CD14-positive monocyte (primary cell): ENCODE results near the gene CTBP2. TPM values are rescaled to one million over a fixed set of nuclear protein-coding genes. Genes with fewer than 3 reads are reported as not detected.

Source experiments
- DNase-seq, 3 donors: peaks; one replicate each; pipeline ENCODE4 v3.0.0-alpha.2; 2011 to 2022
- H2AFZ ChIP-seq: 2 replicates; pipeline ENCODE4 v1.6.0; 2012; ENCODE audit warnings: mild to moderate bottlenecking, low read depth, low read length, inconsistent platforms; ENCODE audit not compliant: insufficient read depth, poor library complexity, severe bottlenecking
- H3K27ac ChIP-seq, 2 donors: 1 replicate in 1 of 2; 2 replicates in 1 of 2; pipeline ENCODE4 v1.5.1; 2012 to 2013; ENCODE audit warnings: low read length in 2 of 2, control low read depth in 1 of 2, inconsistent platforms in 1 of 2, low read depth in 1 of 2, mild to moderate bottlenecking in 1 of 2
- H3K27me3 ChIP-seq, 2 donors: one replicate each; pipeline versions ENCODE4 v1.6.0 to v1.6.1; 2011 to 2013; ENCODE audit warnings: low read length in 2 of 2; ENCODE audit not compliant: control insufficient read depth in 2 of 2, insufficient read depth in 2 of 2
- H3K36me3 ChIP-seq, 2 donors: replicated peaks in 1 of 2; 1 replicate in 1 of 2; 2 replicates in 1 of 2; pipeline versions ENCODE4 v1.5.1 to v1.6.1; 2012 to 2013; ENCODE audit warnings: low read length in 2 of 2, control low read depth in 1 of 2, inconsistent platforms in 1 of 2, mild to moderate bottlenecking in 1 of 2; ENCODE audit not compliant: insufficient read depth in 2 of 2, control insufficient read depth in 1 of 2
- H3K4me1 ChIP-seq, 2 donors: 1 replicate in 1 of 2; 2 replicates in 1 of 2; pipeline versions ENCODE4 v1.5.1 to v1.6.1; 2012 to 2013; ENCODE audit warnings: low read length in 2 of 2, control low read depth in 1 of 2, inconsistent platforms in 1 of 2, mild to moderate bottlenecking in 1 of 2, moderate library complexity in 1 of 2; ENCODE audit not compliant: insufficient read depth in 2 of 2, control insufficient read depth in 1 of 2
- H3K4me2 ChIP-seq: replicated peaks from 2 replicates; pipeline ENCODE3; 2012; ENCODE audit warnings: low read length, moderate library complexity, mild to moderate bottlenecking; ENCODE audit not compliant: poor library complexity, severe bottlenecking; ENCODE audit errors: extremely low read depth
- H3K4me3 ChIP-seq, 3 experiments: fragments of 200-600 bp in 1 of 3; sonication (generic) in 1 of 3; replicated peaks in 1 of 3; 1 replicate in 2 of 3; 2 replicates in 1 of 3; pipeline ENCODE4 v1.5.1; 2011 to 2013; ENCODE audit warnings: low read length in 3 of 3, mild to moderate bottlenecking in 3 of 3, control low read depth in 2 of 3, low read depth in 2 of 3, inconsistent platforms in 1 of 3, moderate library complexity in 1 of 3
- H3K79me2 ChIP-seq: 2 replicates; pipeline ENCODE4 v1.6.0; 2012; ENCODE audit warnings: mild to moderate bottlenecking, control low read depth, inconsistent platforms, low read length, moderate library complexity; ENCODE audit not compliant: insufficient read depth
- H3K9ac ChIP-seq: 2 replicates; pipeline ENCODE4 v1.6.0; 2017; ENCODE audit warnings: low read length, mild to moderate bottlenecking; ENCODE audit not compliant: insufficient read depth, poor library complexity, severe bottlenecking
- H3K9me3 ChIP-seq, 2 donors: replicated peaks in 1 of 2; 1 replicate in 1 of 2; 2 replicates in 1 of 2; pipeline versions ENCODE4 v1.5.1 to v1.6.1; 2012 to 2013; ENCODE audit warnings: low read length in 2 of 2, control low read depth in 1 of 2; ENCODE audit not compliant: control insufficient read depth in 1 of 2, insufficient read depth in 1 of 2
- H4K20me1 ChIP-seq: 2 replicates; pipeline ENCODE4 v1.6.0; 2012; ENCODE audit warnings: mild to moderate bottlenecking, low read length, control low read depth, moderate library complexity; ENCODE audit not compliant: insufficient read depth
- H3K27ac Mint-ChIP-seq, 7 donors: one replicate each; pipeline ENCODE4 v1.8.0; 2020; ENCODE audit warnings: mild to moderate bottlenecking in 7 of 7, mixed read lengths in 7 of 7, moderate library complexity in 6 of 7, inconsistent platforms in 2 of 7
- H3K27me3 Mint-ChIP-seq, 3 donors: one replicate each; pipeline ENCODE4 v1.8.0; 2021 to 2022; ENCODE audit warnings: low read depth in 3 of 3, mild to moderate bottlenecking in 3 of 3, mixed read lengths in 3 of 3, moderate library complexity in 3 of 3, inconsistent platforms in 1 of 3
- H3K36me3 Mint-ChIP-seq, 2 donors: one replicate each; pipeline ENCODE4 v1.8.0; 2020; ENCODE audit warnings: mixed read lengths in 2 of 2, inconsistent platforms in 1 of 2, mild to moderate bottlenecking in 1 of 2
- H3K4me1 Mint-ChIP-seq: one replicate; pipeline ENCODE4 v1.8.0; 2020; ENCODE audit warnings: mild to moderate bottlenecking, mixed read lengths
- H3K4me3 Mint-ChIP-seq, 2 donors: one replicate each; pipeline ENCODE4 v1.8.0; 2020; ENCODE audit warnings: mild to moderate bottlenecking in 2 of 2, mixed read lengths in 2 of 2, moderate library complexity in 1 of 2
- H3K9me3 Mint-ChIP-seq, 7 donors: one replicate each; pipeline ENCODE4 v1.8.0; 2020 to 2022; ENCODE audit warnings: mixed read lengths in 7 of 7, mild to moderate bottlenecking in 6 of 7, moderate library complexity in 6 of 7, inconsistent platforms in 2 of 7
- WGBS: methylation state at CpG from one replicate; pipeline ENCODE4 v1.1.5; 2013; ENCODE audit warnings: missing lambda C conversion rate; ENCODE audit not compliant: insufficient coverage; 5-methylcytosine and 5-hydroxymethylcytosine counted together
- intact Hi-C, 2 donors: fragments of 100-400 bp; cut with micrococcal nuclease; formaldehyde crosslinking; loops; one replicate each; pipeline versions ENCODE4 v1.15.0 to v1.15.1; 2023
- polyA plus RNA-seq, 3 donors: library from polyadenylated mRNA; depleted of rRNA in 1 of 3; unstranded in 2 of 3; stranded (reverse) in 1 of 3; fragments of 300-500 nt in 2 of 3; fragments of >200 nt in 1 of 3; fragmentation: Illumina TruSeq in 2 of 3; gene quantifications; 1 replicate in 2 of 3; 2 replicates in 1 of 3; pipeline ENCODE4 v1.2.3, GENCODE V29; 2012 to 2021
- TF ChIP-seq, protein P1 (sequence below): fragments of 200-600 bp; IDR thresholded peaks from one replicate; pipeline ENCODE4 v1.8.0; 2022; ENCODE audit warnings: antibody characterized with exemption, mild to moderate bottlenecking

CTBP2 gene
- polyA plus RNA-seq, 3 donors, result 40.9 to 87.1 (median 41.1) TPM

DNA sequence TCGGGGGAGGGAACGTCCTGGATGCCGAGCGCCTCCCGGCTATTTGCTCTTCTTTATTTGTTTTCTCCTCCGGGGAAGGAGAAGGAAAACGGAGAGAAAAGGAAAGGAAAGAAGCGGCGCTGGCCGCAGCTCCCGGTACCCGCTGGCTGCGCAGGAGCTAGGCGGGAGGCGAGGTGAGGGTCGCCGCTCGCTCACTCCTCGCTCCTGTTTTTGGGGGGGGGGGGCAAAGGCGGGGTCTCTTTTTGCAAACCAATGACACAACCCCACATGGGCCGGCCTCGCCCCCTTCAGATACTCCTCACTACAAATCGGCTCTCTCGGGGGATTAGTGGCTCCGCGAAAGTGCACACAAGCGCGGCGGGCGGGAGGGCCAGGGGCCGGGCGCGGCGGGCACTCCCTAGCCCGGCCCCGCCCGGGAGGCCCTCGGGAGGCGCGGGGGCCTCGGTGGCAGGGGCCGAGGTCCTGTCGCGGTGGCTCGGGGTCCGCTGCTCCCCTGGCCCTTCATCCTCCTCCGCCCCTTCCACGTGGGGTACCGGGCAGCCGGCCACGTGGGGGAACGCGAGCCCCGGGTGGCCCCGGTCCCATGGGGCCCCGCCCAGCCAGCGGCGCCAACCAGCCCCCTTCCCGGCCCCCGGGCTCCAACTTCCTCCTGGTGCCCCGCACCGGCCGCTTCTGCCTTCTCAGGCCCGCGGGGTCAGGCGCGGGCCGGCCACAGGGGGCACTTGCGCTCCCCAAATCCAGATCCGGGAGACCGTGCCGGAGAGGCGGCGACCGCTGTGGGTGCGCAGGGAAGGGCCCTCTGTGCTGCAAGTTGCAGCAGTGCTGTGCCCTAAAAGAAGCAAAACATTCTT lies 718 bp upstream of the CTBP2 start:
- Mint-ChIP-seq H3K36me3 (peaks cover 0 to under 1% of the 10 kb centered on the region in 2 donors), H3K4me3 (peak overlapping the region; percentile 81 to 90), H3K9me3 (no peaks in the 10 kb centered on the region), H3K27me3 (peaks cover 10 to 18% (median 16%) of the 10 kb centered on the region in 3 donors), H3K4me1 (peaks cover 30% of the 10 kb centered on the region), H3K27ac (peak overlapping the region; percentile 59 to 90 (median 77))
- Histone ChIP-seq H3K9me3 (no peaks in the 10 kb centered on the region), H4K20me1 (peaks cover 28% of the 10 kb centered on the region), H3K4me3 (peak overlapping the region; percentile 78 to 94 (median 80)), H3K36me3 (no peaks in the 10 kb centered on the region), H3K4me1 (peaks cover 25 to 39% of the 10 kb centered on the region in 2 donors), H3K4me2 (peak overlapping the region; percentile 98), H2AFZ (peak overlapping the region; percentile 98), H3K9ac (peak overlapping the region; percentile 66), H3K79me2 (peaks cover 33% of the 10 kb centered on the region), H3K27ac (peak overlapping the region; percentile 74 to 87), H3K27me3 (peaks cover 0 to 8% of the 10 kb centered on the region in 2 donors)
- TF ChIP-seq, protein P1, sequence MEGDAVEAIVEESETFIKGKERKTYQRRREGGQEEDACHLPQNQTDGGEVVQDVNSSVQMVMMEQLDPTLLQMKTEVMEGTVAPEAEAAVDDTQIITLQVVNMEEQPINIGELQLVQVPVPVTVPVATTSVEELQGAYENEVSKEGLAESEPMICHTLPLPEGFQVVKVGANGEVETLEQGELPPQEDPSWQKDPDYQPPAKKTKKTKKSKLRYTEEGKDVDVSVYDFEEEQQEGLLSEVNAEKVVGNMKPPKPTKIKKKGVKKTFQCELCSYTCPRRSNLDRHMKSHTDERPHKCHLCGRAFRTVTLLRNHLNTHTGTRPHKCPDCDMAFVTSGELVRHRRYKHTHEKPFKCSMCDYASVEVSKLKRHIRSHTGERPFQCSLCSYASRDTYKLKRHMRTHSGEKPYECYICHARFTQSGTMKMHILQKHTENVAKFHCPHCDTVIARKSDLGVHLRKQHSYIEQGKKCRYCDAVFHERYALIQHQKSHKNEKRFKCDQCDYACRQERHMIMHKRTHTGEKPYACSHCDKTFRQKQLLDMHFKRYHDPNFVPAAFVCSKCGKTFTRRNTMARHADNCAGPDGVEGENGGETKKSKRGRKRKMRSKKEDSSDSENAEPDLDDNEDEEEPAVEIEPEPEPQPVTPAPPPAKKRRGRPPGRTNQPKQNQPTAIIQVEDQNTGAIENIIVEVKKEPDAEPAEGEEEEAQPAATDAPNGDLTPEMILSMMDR, result peak; percentile 74
- peak; percentile 81 to 86 (median 83) for DNase-seq
- under 1% methylated on average over 56 of the region's 76 CpGs for WGBS
- intact Hi-C loops, result loop anchor here (5.0 to 10.0 kb wide), 3 partner anchors 181 to 554 kb away; partner anchors contain the start of gene EDRF1 (in 1 of the 2)

DNA sequence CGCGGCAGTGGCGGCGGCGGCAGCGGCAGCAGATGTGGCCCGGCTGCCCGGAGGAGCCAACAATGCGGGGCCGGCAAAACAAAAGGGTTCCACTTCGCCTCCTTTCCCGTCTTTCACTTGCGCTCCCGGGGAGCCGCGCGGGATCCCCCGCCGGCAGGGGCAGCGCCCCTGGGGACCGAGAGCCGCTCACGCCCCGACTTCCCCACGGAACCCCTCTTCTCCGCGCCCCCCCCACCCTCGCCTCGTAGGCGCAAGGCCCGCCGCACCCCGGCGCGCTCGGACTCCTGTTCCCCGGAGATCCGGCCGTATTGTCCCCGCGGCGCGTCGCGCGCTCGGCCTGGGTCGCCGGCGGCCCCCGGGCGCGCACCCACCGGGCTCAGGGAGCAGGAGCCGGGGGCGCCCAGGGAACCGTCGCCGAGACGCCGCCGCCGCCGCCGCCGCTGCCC lies 854 bp downstream of the CTBP2 start:
- intact Hi-C loops, result loop anchor here (5.0 to 10.0 kb wide), 3 partner anchors 97 to 2005 kb away; partner anchors contain the start of genes BCCIP (in 2 of the 2), UROS (in 2 of the 2) and BUB3 (in 1 of the 2)
- peak overlapping the region; percentile 77 for H3K9ac ChIP-seq
- Mint-ChIP-seq H3K4me1 (peaks cover 46% of the 10 kb centered on the region), H3K4me3 (peak overlapping the region; percentile 78 to 88), H3K9me3 (no peaks in the 10 kb centered on the region), H3K27me3 (peaks cover 10 to 18% (median 16%) of the 10 kb centered on the region in 3 donors), H3K27ac (peak overlapping the region in 6 of 7 donors; percentile 60 to 86 (median 76)), H3K36me3 (peaks cover 0 to 1% of the 10 kb centered on the region in 2 donors)
- no peaks in the 10 kb centered on the region for H3K9me3 ChIP-seq
- peak overlapping the region; percentile 46 to 90 (median 76) for H3K4me3 ChIP-seq
- TF ChIP-seq, protein P1, result no peak
- H3K4me2 ChIP-seq, result peak overlapping the region; percentile 74
- peaks cover 40 to 55% of the 10 kb centered on the region in 2 donors for H3K4me1 ChIP-seq
- under 1% methylated on average over 57 of the region's 66 CpGs for WGBS
- peak overlapping the region; percentile 64 to 71 for H3K27ac ChIP-seq
- H3K27me3 ChIP-seq, result peaks cover 0 to 8% of the 10 kb centered on the region in 2 donors
- H3K79me2 ChIP-seq, result peaks cover 49% of the 10 kb centered on the region
- DNase-seq, result peak in 1 of 3 donors; percentile 47
- peaks cover 44% of the 10 kb centered on the region for H4K20me1 ChIP-seq
- peak overlapping the region; percentile 50 for H2AFZ ChIP-seq
- H3K36me3 ChIP-seq, result no peaks in the 10 kb centered on the region
